MG63 (cell line): ENCODE measurements around the gene TCF20. TPM values are rescaled to one million over a fixed set of nuclear protein-coding genes. Genes with fewer than 3 reads are reported as not detected.

Source experiments
- DNase-seq: peaks from one replicate; pipeline ENCODE4 v3.0.0-alpha.2; 2020
- H3K27me3 ChIP-seq: fragments of 250-450 bp; sonication (Bioruptor Pico); 2 replicates; pipeline ENCODE4 v1.5.1; 2020; ENCODE audit warnings: mild to moderate bottlenecking, moderate library complexity
- H3K36me3 ChIP-seq: fragments of 250-450 bp; sonication (Bioruptor Pico); 2 replicates; pipeline ENCODE4 v1.5.1; 2020; ENCODE audit warnings: mild to moderate bottlenecking, moderate library complexity
- H3K4me3 ChIP-seq: fragments of 250-450 bp; sonication (Bioruptor Pico); 2 replicates; pipeline ENCODE4 v1.5.1; 2020; ENCODE audit warnings: mild to moderate bottlenecking, moderate library complexity
- H3K9me3 ChIP-seq: fragments of 250-450 bp; sonication (Bioruptor Pico); 2 replicates; pipeline ENCODE4 v1.5.1; 2020; ENCODE audit warnings: mild to moderate bottlenecking, moderate library complexity
- total RNA-seq: library from RNA; depleted of rRNA; stranded (reverse); fragments of >200 nt; shearing (Covaris generic); gene quantifications from 2 replicates; pipeline ENCODE4 v1.2.3, GENCODE V29; 2014; ENCODE audit warnings: low replicate concordance

The TCF20 gene
- total RNA-seq, 1 experiment from 2014 or later, result 13.0 TPM

GRCh38 chr22:42303396-42304323 lies 33.2 kb upstream of the TCF20 start:
- no peak for DNase-seq
- H3K27me3 ChIP-seq, result no peaks in the 10 kb centered on the region

GRCh38 chr22:42301742-42302102 lies 31.3 kb upstream of the TCF20 start:
- H3K27me3 ChIP-seq, result no peaks in the 10 kb centered on the region
- no peaks in the 10 kb centered on the region for H3K9me3 ChIP-seq
- no peak for DNase-seq
- no peak overlapping the region for H3K4me3 ChIP-seq
- no peaks in the 10 kb centered on the region for H3K36me3 ChIP-seq

More at GRCh38 chr22:42303396-42304323, 33.2 kb upstream of the TCF20 start:
- Histone ChIP-seq H3K9me3 (no peaks in the 10 kb centered on the region), H3K4me3 (no peak overlapping the region), H3K36me3 (no peaks in the 10 kb centered on the region)

- Histone ChIP-seq H3K27me3 (no peaks in the 10 kb centered on the region), H3K36me3 (no peaks in the 10 kb centered on the region), H3K9me3 (no peaks in the 10 kb centered on the region), H3K4me3 (no peak overlapping the region)
- DNase-seq, result no peak
These were observed 30.8 kb upstream of the TCF20 start for GRCh38 chr22:42301077-42301741.

GRCh38 chr22:42300259-42301076 lies 30.0 kb upstream of the TCF20 start:
- no peak for DNase-seq
- Histone ChIP-seq H3K36me3 (no peaks in the 10 kb centered on the region), H3K27me3 (no peaks in the 10 kb centered on the region), H3K9me3 (no peaks in the 10 kb centered on the region), H3K4me3 (no peak overlapping the region)

GRCh38 chr22:42299586-42300258 lies 29.3 kb upstream of the TCF20 start:
- no peaks in the 10 kb centered on the region for H3K36me3 ChIP-seq
- H3K4me3 ChIP-seq, result no peak overlapping the region
- no peaks in the 10 kb centered on the region for H3K9me3 ChIP-seq
- no peaks in the 10 kb centered on the region for H3K27me3 ChIP-seq
- no peak for DNase-seq

- no peaks in the 10 kb centered on the region for H3K27me3 ChIP-seq
- DNase-seq, result no peak
- no peaks in the 10 kb centered on the region for H3K36me3 ChIP-seq
- no peaks in the 10 kb centered on the region for H3K9me3 ChIP-seq
- H3K4me3 ChIP-seq, result no peak overlapping the region
These were observed 28.3 kb upstream of the TCF20 start for GRCh38 chr22:42298746-42299145.

GRCh38 chr22:42297778-42298177 lies 27.3 kb upstream of the TCF20 start:
- Histone ChIP-seq H3K27me3 (no peaks in the 10 kb centered on the region), H3K9me3 (no peaks in the 10 kb centered on the region)
- no peak for DNase-seq

GRCh38 chr22:42296883-42297282 lies 26.4 kb upstream of the TCF20 start:
- H3K27me3 ChIP-seq, result no peaks in the 10 kb centered on the region
- no peak for DNase-seq
- no peaks in the 10 kb centered on the region for H3K36me3 ChIP-seq

More at GRCh38 chr22:42297778-42298177, 27.3 kb upstream of the TCF20 start:
- H3K4me3 ChIP-seq, result no peak overlapping the region
- no peaks in the 10 kb centered on the region for H3K36me3 ChIP-seq

GRCh38 chr22:42296381-42296853 lies 26.0 kb upstream of the TCF20 start:
- H3K27me3 ChIP-seq, result no peaks in the 10 kb centered on the region
- H3K4me3 ChIP-seq, result no peak overlapping the region

More at GRCh38 chr22:42296883-42297282, 26.4 kb upstream of the TCF20 start:
- Histone ChIP-seq H3K9me3 (no peaks in the 10 kb centered on the region), H3K4me3 (no peak overlapping the region)

GRCh38 chr22:42294034-42294985 lies 23.9 kb upstream of the TCF20 start:
- Histone ChIP-seq H3K27me3 (no peaks in the 10 kb centered on the region), H3K4me3 (no peak overlapping the region), H3K9me3 (no peaks in the 10 kb centered on the region), H3K36me3 (no peaks in the 10 kb centered on the region)
- peak; percentile 25 for DNase-seq

More at GRCh38 chr22:42296381-42296853, 26.0 kb upstream of the TCF20 start:
- DNase-seq, result peak; percentile 81
- H3K36me3 ChIP-seq, result no peaks in the 10 kb centered on the region
- H3K9me3 ChIP-seq, result no peaks in the 10 kb centered on the region

- DNase-seq, result no peak
- Histone ChIP-seq H3K36me3 (no peaks in the 10 kb centered on the region), H3K27me3 (no peaks in the 10 kb centered on the region), H3K9me3 (no peaks in the 10 kb centered on the region), H3K4me3 (no peak overlapping the region)
These were observed 22.5 kb upstream of the TCF20 start for GRCh38 chr22:42292732-42293520.

- no peaks in the 10 kb centered on the region for H3K36me3 ChIP-seq
- no peaks in the 10 kb centered on the region for H3K27me3 ChIP-seq
- H3K9me3 ChIP-seq, result no peaks in the 10 kb centered on the region
- DNase-seq, result no peak
- no peak overlapping the region for H3K4me3 ChIP-seq
These were observed 20.8 kb upstream of the TCF20 start for GRCh38 chr22:42291287-42291686.

- Histone ChIP-seq H3K27me3 (no peaks in the 10 kb centered on the region), H3K36me3 (no peaks in the 10 kb centered on the region), H3K9me3 (no peaks in the 10 kb centered on the region), H3K4me3 (no peak overlapping the region)
- DNase-seq, result no peak
These were observed 19.5 kb upstream of the TCF20 start for GRCh38 chr22:42289671-42290541.

GRCh38 chr22:42288791-42289190 lies 18.3 kb upstream of the TCF20 start:
- no peaks in the 10 kb centered on the region for H3K27me3 ChIP-seq
- no peak overlapping the region for H3K4me3 ChIP-seq
- no peaks in the 10 kb centered on the region for H3K9me3 ChIP-seq
- DNase-seq, result no peak
- no peaks in the 10 kb centered on the region for H3K36me3 ChIP-seq
